HG02852 (cell line): Measurements from ENCODE around the gene PRPH.
"Not testable (repeated sequence)": the region's sequence is repeated elsewhere in the genome, so short reads cannot be mapped to it uniquely, and the experiment has no call there.

Experiments
- ATAC-seq: cut with Tn5 transposase; IDR thresholded peaks from one replicate; pipeline ENCODE4 v1.9.1; 2021; ENCODE audit warnings: mild to moderate bottlenecking, moderate library complexity; ENCODE audit not compliant: unreplicated experiment

PRPH gene

DNA sequence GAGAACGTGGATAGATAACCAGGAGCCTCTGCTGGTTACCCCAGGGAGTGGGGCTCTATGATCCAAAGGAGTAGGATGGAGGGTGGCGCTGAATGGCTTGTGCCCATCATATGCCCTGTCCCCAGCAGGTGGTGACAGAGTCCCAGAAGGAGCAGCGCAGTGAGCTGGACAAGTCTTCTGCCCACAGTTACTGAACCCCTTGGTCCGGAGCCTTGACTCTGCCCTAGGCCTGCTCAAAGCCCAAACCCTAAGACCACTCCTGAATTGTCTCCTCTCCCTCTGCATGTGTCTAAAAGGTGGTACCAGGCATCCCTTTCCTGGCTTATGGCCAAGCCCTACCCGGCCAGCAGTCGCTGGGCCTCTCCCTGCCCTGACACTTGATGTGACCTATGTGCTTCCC lies 3.2 kb downstream of the PRPH start:
- no peak for ATAC-seq

DNA sequence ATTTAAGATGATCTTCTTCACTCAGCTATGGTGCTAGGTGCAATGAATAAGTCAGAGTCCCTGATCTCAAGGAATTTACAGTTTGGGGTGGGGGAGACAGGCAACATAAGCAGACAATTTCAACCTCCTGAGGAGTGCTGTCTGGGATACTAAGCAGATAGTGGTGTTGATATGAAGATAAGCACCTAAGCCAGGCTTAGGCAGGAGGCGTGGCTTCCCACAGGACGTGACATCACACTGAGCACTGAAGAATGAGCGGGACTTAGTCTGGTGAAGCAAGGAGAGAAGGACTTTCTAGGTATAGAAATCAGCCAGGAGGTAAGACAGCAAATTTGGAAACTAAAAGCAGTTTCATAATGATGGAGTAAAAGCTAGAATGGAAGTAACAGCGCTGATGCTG lies 6.8 kb downstream of the PRPH start:
- no peak for ATAC-seq

DNA sequence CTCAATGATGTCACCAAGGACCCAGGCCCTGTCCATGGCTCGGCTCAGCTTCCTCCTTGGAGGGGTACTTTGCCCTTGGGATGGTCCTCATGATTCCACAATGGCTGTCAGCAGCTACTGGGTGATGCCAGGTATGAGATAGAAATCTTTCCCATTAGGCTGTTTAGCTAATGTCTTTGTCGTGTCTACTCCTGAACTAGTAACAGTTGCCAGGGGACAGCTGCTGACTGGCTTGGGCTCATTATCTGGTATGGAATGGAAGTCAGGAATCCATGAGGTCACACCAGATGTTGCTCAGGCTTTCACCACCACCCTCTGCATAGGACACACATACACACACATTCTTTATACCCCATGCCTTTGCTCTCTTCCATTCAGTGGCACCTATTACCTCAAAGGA lies 9.2 kb downstream of the PRPH start:
- ATAC-seq: no peak

DNA sequence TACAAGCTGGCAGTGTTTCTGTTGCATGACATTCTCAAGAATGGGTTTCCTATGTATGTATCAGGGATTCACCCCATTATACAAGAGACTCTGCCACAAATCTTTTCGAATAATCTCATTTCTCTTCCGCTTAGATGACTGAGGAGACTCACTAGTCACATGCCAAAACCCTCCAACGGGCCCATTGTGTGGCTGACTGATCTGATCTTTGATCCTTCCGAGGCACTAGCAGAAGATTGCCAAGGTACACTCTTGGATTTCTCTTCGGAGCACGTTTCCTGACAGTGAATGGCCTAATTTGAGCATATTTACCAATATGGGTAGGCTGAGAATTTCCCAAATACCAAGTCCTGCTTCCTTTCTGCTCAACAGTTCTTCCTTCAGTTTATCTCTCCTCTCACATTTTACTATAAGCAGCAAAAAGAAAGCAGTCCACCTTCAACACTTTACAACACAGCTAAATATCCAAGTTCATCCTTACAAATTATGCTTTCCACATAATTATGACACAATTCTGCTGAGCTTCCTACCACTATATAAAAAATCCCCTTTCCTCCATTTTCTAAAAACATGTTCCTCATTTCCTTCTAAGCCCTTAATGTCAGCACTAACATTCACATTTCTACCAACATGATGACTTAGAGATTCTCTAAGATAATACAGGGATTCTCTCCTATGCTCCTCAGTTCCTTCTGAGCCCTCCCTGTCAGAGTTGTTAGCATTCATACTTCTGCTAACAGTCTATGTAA lies 11.0 kb downstream of the PRPH start:
- ATAC-seq: no peak

DNA sequence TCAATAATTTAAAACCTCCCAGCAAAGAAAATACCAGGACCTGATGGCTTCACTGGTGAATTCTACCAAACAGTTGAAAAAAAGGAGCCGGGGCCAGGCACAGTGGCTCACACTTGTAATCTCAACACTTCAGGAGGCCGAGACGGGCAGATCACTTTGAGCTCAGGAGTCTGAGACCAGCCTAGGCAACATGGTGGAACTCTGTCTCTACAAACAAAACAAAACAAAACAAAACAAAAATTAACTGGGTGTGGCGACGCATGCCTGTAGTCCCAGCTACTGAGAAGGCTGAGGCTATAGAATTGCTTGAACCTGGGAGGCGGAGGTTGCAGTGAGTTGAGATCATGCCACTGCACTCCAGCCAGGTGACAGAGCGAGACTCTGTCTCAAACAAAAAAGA lies 14.4 kb downstream of the PRPH start:
- no peak for ATAC-seq

DNA sequence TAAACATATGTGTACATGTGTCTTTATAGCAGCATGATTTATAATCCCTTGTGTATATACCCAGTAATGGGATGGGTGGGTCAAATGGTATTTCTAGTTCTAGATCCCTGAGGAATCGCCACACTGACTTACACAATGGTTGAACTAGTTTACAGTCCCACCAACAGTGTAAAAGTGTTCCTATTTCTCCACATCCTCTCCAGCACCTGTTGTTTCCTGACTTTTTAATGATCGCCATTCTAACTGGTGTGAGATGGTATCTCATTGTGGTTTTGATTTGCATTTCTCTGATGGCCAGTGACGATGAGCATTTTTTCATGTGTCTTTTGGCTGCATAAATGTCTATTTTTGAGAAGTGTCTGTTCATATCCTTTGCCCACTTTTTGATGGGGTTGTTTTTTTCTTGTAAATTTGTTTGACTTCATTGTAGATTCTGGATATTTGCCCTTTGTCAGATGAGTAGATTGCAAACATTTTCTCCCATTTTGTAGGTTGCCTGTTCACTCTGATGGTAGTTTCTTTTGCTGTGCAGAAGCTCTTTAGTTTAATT lies 15.6 kb downstream of the PRPH start:
- ATAC-seq: not testable (repeated sequence)

DNA sequence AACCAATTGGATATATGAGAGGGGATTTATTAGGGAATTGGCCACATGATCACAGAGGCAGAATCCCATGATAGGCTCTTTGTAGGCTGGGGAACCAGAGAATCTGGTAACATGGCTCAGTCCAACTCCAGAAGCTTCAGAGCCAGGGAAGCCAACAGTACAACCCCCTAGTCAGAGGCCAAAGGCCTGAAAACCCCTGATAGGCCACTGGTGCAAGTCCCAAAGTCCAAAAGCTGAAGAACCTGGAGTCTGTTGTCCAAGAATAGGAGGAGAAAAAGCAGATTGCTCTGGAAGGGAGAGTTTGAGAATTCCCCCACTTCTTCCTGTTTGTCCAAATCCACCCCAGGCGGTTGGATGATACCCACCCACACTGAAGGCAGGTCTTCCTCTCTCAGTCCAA lies 19.9 kb downstream of the PRPH start:
- no peak for ATAC-seq

DNA sequence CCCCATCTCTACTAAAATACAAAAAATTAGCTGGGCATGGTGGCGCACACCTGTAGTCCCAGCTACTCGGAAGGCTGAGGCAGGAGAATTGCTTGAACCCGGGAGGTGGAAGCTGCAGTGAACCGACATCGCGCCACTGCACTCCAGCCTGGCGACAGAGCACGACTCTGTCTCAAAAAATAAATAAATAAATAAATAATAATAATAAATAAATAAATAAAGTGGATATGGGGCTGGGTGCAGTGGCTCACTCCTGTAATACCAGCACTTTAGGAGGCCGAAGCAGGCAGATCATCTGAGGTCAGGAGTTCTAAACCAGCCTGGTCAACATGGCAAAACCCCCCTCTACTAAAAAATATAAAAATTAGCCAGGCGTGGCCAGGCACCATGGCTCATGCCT lies 22.2 kb downstream of the PRPH start:
- ATAC-seq: not testable (repeated sequence)

DNA sequence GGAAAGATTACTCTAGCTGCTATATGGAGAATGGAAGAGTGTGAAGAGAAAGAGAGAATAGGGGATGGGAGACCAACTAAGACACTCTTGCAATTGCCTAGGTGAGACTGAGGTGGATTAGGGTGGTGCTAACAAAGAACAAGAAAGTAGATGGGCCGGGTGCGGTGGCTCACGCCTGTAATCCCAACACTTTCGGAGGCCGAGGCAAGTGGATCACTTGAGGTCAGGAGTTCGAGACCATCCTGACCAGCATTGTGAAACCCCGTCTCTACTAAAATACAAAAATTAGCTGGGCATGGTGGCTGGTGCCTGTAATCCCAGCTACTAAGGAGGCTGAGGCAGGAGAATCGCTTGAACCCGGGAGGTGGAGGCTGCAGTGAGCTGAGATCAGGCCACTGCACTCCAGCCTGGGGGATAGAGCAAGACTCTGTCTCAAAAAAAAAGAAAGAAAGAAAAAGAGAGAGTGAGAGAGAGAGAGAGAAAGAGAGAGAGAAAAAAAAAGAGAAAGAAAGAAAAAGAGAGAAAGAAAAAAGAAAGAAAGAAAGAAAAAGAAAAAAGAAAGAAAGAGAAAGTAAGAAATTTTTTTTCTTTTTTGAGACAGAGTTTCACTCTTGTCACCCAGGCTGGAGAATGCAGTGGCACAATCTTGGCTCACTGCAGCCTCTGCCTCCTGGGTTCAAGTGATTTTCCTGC lies 25.6 kb downstream of the PRPH start:
- ATAC-seq: not testable (repeated sequence)

DNA sequence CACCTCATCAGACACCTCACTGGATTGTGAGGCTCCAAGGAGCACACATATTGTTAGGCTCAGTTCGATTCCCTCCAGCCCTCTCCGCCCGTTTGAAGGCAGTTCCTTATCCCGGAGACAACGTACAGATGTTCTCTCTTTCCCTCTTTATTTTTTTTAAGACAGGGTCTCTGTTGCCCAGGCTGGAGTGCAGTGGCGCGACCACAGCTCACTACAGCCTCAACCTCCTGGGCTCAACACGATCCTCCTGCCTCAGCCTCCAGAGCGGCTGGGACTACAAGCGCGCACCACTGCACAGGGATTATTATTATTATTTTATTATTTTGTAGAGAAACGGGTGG lies 27.4 kb downstream of the PRPH start:
- no peak for ATAC-seq

DNA sequence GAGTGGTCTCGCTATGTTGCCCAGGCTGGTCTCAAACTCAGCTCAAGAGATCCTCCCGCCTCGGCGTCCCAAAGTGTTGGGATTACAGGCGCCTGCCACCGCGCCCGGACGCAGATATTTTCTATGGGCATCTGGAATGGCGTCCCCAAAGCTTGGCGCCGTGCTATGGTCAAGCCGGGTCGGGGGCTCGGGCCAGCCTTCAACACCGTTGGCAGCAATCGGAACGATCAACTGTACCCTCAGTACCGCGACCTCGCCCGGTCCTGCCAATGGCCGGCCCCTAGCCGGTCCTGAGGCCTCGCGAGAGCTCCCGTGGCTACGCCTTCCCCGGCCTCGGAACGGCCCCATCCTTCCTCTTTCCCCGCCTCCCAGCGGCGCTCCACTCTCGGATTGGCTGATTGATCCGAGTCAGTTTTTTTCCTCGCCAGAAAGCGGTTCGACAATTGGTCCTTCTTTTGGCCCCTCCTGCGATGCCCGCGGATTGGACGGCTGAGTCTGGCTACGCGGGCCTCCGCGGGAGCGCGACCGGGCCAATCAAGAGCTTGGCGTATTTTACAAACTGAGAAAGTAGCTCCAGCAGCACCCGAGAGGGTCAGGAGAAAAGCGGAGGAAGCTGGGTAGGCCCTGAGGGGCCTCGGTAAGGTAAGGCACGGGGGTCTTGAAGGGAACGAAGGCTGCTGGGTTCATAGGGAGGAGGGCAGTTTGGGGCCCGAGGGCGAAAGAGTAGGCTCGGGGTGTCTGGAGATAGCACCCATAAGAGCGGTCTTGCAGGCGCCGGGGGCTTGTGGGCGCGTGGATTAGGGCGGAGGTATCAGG lies 28.0 kb downstream of the PRPH start, which contains the start of gene TROAP:
Gene TROAP, plus strand, starts transcription at position 548 of the 816 bp plus-strand sequence. CDS start 354 bp downstream, outside the sequence.
- peak; percentile 97 for ATAC-seq

DNA sequence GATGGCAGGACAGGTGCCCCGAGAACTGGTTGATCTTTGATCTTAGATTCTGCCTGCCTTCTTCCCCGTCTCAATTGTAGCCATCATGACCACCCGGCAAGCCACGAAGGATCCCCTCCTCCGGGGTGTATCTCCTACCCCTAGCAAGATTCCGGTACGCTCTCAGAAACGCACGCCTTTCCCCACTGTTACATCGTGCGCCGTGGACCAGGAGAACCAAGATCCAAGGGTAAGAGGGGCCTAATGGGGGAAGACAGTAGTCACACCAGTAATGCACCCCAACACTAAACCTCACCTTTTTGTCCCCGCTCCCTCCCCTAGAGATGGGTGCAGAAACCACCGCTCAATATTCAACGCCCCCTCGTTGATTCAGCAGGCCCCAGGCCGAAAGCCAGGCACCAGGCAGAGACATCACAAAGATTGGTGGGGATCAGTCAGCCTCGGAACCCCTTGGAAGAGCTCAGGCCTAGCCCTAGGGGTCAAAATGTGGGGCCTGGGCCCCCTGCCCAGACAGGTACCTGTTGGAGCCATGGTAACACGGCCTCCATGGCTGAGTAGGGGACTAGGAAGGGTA lies 28.7 kb downstream of the PRPH start:
- no peak for ATAC-seq

DNA sequence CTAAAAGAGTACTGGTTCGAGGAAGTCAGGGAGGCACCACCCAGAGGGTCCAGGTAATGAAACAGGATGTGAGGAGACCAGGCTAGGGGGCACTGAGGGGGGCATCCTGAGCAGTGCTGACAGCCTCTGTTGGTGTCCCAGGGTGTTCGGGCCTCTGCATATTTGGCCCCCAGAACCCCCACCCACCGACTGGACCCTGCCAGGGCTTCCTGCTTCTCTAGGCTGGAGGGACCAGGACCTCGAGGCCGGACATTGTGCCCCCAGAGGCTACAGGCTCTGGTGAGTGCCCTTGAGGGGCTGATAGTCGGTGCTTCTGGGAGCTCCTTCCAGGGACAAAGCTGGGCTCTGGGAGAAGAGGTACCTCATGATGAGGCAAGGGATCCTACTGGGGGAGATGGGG lies 30.7 kb downstream of the PRPH start:
- no peak for ATAC-seq

DNA sequence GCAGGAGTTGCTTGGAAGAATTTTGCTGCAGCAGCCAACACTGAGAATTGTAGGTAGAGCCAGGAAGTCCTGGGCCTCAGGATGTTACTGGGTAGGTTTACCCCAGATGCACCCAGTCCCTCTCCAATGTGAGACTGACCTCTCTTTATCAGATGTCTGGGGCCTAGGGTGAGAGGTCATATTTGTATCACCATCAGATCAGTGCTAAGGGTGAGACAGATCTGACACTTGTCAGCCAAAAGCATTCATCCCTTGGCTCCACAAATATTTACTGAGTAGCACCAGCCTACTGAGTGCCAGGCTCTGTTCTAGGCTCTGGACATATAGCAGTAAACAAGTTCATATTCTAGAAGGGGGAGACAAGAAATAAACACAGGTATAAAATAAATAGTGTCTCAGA lies 32.4 kb downstream of the PRPH start:
- no peak for ATAC-seq

DNA sequence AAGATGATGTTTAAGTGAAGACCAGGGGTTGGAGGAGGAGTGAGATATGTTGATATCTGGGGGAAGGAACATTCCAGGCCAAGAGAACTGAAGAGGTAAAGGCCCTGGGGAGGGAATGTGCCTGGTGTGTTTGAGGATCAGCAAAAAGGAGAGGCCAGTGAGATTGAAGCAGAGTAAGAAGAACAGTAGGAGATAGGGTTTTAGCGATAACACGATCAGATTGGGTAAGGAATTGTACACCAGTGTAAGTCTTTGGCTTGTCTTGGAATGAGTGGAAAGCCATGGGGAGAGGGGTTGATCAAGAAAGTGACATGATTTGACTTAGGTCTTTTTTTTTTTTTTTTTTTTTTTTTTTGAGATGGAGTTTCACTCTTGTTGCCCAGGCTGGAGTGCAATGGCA lies 32.9 kb downstream of the PRPH start:
- ATAC-seq: no peak

DNA sequence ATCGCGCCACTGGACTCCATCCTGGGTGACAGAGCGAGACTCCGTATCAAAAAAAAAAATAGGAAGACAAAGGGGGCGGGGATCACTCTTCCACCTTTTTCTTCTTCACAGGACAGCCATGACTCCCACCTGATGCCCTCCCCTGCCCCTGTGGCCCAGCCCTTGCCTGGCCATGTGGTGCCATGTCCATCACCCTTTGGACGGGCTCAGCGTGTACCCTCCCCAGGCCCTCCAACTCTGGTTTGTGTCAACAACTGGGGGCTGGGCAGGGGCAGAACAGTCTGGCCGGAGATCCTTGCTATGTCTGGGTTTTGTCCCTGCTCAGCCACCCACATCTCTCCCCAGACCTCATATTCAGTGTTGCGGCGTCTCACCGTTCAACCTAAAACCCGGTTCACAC lies 33.9 kb downstream of the PRPH start:
- ATAC-seq: no peak

DNA sequence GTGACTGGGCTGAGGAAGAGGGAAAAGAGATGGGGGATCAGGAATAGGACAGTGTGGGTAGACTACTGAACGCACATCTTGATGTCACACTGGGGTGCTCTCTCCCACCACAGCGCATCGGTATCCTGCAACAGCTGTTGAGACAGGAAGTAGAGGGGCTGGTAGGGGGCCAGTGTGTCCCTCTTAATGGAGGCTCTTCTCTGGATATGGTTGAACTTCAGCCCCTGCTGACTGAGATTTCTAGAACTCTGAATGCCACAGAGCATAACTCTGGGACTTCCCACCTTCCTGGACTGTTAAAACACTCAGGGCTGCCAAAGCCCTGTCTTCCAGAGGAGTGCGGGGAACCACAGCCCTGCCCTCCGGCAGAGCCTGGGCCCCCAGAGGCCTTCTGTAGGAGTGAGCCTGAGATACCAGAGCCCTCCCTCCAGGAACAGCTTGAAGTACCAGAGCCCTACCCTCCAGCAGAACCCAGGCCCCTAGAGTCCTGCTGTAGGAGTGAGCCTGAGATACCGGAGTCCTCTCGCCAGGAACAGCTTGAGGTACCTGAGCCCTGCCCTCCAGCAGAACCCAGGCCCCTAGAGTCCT lies 35.2 kb downstream of the PRPH start:
- no peak for ATAC-seq

DNA sequence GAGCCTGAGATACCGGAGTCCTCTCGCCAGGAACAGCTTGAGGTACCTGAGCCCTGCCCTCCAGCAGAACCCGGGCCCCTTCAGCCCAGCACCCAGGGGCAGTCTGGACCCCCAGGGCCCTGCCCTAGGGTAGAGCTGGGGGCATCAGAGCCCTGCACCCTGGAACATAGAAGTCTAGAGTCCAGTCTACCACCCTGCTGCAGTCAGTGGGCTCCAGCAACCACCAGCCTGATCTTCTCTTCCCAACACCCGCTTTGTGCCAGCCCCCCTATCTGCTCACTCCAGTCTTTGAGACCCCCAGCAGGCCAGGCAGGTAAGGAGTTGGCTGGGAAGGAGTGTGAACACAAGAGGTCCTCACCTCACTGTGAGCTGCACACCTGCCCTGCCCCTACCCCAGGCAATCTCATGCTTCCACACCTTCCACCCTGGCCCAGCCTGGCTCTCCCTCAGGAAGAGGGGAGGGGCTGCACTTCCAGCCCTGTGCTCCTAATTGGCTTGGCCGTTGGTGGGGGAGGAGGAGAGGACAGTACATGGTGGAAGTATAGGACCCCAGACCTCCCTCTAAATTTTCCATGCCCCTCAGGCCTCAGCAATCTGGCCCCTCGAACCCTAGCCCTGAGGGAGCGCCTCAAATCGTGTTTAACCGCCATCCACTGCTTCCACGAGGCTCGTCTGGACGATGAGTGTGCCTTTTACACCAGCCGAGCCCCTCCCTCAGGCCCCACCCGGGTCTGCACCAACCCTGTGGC lies 35.9 kb downstream of the PRPH start:
- ATAC-seq: no peak

DNA sequence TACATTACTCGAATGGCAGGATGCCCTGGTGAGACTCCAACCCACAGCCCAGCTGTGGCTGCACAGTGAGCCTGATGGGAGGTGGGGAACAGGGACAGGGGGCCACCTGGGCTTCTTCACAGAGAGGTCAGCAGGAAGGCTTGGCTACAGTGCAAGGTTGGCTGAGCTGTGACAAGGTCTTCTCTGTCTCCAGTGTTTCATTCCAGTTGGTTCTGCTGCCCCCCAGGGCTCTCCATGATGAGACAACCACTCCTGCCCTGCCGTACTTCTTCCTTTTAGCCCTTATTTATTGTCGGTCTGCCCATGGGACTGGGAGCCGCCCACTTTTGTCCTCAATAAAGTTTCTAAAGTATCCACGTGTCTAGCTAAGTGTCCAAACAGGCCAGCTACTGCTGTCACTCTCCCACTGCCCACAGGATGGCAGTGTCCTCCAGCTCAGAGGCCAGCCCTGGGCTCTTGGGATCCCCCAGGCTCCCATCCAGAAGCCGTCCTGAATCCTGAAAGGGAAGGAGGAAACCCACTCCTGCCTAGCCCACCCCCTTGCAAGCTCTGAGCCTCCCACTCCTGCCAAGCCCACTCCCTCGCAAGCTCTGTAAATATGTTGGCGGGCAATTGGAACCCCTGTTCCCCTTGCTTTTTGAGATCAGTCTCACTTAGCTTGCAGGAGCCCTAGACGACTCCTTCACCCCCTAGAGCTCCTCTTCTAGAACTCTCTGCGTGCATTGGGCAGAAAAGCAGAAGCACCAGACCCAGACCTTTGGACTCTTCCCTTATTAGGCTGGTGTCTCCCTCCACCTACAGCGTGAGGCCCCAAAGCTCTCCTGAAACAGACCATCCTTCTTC lies 36.7 kb downstream of the PRPH start:
- ATAC-seq: no peak
